CD14-positive monocyte (primary cell): ENCODE data around the gene ADCY7. TPM values are rescaled to one million over a fixed set of nuclear protein-coding genes. Genes with fewer than 3 reads are reported as not detected.

Experiments used
- DNase-seq, 3 donors: peaks; one replicate each; pipeline ENCODE4 v3.0.0-alpha.2; 2011 to 2022
- H2AFZ ChIP-seq: 2 replicates; pipeline ENCODE4 v1.6.0; 2012; ENCODE audit warnings: mild to moderate bottlenecking, low read depth, low read length, inconsistent platforms; ENCODE audit not compliant: insufficient read depth, poor library complexity, severe bottlenecking
- H3K27ac ChIP-seq, 2 donors: 1 replicate in 1 of 2; 2 replicates in 1 of 2; pipeline ENCODE4 v1.5.1; 2012 to 2013; ENCODE audit warnings: low read length in 2 of 2, control low read depth in 1 of 2, inconsistent platforms in 1 of 2, low read depth in 1 of 2, mild to moderate bottlenecking in 1 of 2
- H3K27me3 ChIP-seq, 2 donors: one replicate each; pipeline versions ENCODE4 v1.6.0 to v1.6.1; 2011 to 2013; ENCODE audit warnings: low read length in 2 of 2; ENCODE audit not compliant: control insufficient read depth in 2 of 2, insufficient read depth in 2 of 2
- H3K36me3 ChIP-seq, 2 donors: replicated peaks in 1 of 2; 1 replicate in 1 of 2; 2 replicates in 1 of 2; pipeline versions ENCODE4 v1.5.1 to v1.6.1; 2012 to 2013; ENCODE audit warnings: low read length in 2 of 2, control low read depth in 1 of 2, inconsistent platforms in 1 of 2, mild to moderate bottlenecking in 1 of 2; ENCODE audit not compliant: insufficient read depth in 2 of 2, control insufficient read depth in 1 of 2
- H3K4me1 ChIP-seq, 2 donors: 1 replicate in 1 of 2; 2 replicates in 1 of 2; pipeline versions ENCODE4 v1.5.1 to v1.6.1; 2012 to 2013; ENCODE audit warnings: low read length in 2 of 2, control low read depth in 1 of 2, inconsistent platforms in 1 of 2, mild to moderate bottlenecking in 1 of 2, moderate library complexity in 1 of 2; ENCODE audit not compliant: insufficient read depth in 2 of 2, control insufficient read depth in 1 of 2
- H3K4me2 ChIP-seq: replicated peaks from 2 replicates; pipeline ENCODE3; 2012; ENCODE audit warnings: low read length, moderate library complexity, mild to moderate bottlenecking; ENCODE audit not compliant: poor library complexity, severe bottlenecking; ENCODE audit errors: extremely low read depth
- H3K4me3 ChIP-seq, 3 experiments: fragments of 200-600 bp in 1 of 3; sonication (generic) in 1 of 3; replicated peaks in 1 of 3; 1 replicate in 2 of 3; 2 replicates in 1 of 3; pipeline ENCODE4 v1.5.1; 2011 to 2013; ENCODE audit warnings: low read length in 3 of 3, mild to moderate bottlenecking in 3 of 3, control low read depth in 2 of 3, low read depth in 2 of 3, inconsistent platforms in 1 of 3, moderate library complexity in 1 of 3
- H3K79me2 ChIP-seq: 2 replicates; pipeline ENCODE4 v1.6.0; 2012; ENCODE audit warnings: mild to moderate bottlenecking, control low read depth, inconsistent platforms, low read length, moderate library complexity; ENCODE audit not compliant: insufficient read depth
- H3K9ac ChIP-seq: 2 replicates; pipeline ENCODE4 v1.6.0; 2017; ENCODE audit warnings: low read length, mild to moderate bottlenecking; ENCODE audit not compliant: insufficient read depth, poor library complexity, severe bottlenecking
- H3K9me3 ChIP-seq, 2 donors: replicated peaks in 1 of 2; 1 replicate in 1 of 2; 2 replicates in 1 of 2; pipeline versions ENCODE4 v1.5.1 to v1.6.1; 2012 to 2013; ENCODE audit warnings: low read length in 2 of 2, control low read depth in 1 of 2; ENCODE audit not compliant: control insufficient read depth in 1 of 2, insufficient read depth in 1 of 2
- H4K20me1 ChIP-seq: 2 replicates; pipeline ENCODE4 v1.6.0; 2012; ENCODE audit warnings: mild to moderate bottlenecking, low read length, control low read depth, moderate library complexity; ENCODE audit not compliant: insufficient read depth
- H3K27ac Mint-ChIP-seq, 7 donors: one replicate each; pipeline ENCODE4 v1.8.0; 2020; ENCODE audit warnings: mild to moderate bottlenecking in 7 of 7, mixed read lengths in 7 of 7, moderate library complexity in 6 of 7, inconsistent platforms in 2 of 7
- H3K27me3 Mint-ChIP-seq, 3 donors: one replicate each; pipeline ENCODE4 v1.8.0; 2021 to 2022; ENCODE audit warnings: low read depth in 3 of 3, mild to moderate bottlenecking in 3 of 3, mixed read lengths in 3 of 3, moderate library complexity in 3 of 3, inconsistent platforms in 1 of 3
- H3K36me3 Mint-ChIP-seq, 2 donors: one replicate each; pipeline ENCODE4 v1.8.0; 2020; ENCODE audit warnings: mixed read lengths in 2 of 2, inconsistent platforms in 1 of 2, mild to moderate bottlenecking in 1 of 2
- H3K4me1 Mint-ChIP-seq: one replicate; pipeline ENCODE4 v1.8.0; 2020; ENCODE audit warnings: mild to moderate bottlenecking, mixed read lengths
- H3K4me3 Mint-ChIP-seq, 2 donors: one replicate each; pipeline ENCODE4 v1.8.0; 2020; ENCODE audit warnings: mild to moderate bottlenecking in 2 of 2, mixed read lengths in 2 of 2, moderate library complexity in 1 of 2
- H3K9me3 Mint-ChIP-seq, 7 donors: one replicate each; pipeline ENCODE4 v1.8.0; 2020 to 2022; ENCODE audit warnings: mixed read lengths in 7 of 7, mild to moderate bottlenecking in 6 of 7, moderate library complexity in 6 of 7, inconsistent platforms in 2 of 7
- CTCF ChIP-seq: fragments of 200-600 bp; IDR thresholded peaks from one replicate; pipeline ENCODE4 v1.8.0; 2022; ENCODE audit warnings: antibody characterized with exemption, mild to moderate bottlenecking
- WGBS: methylation state at CpG from one replicate; pipeline ENCODE4 v1.1.5; 2013; ENCODE audit warnings: missing lambda C conversion rate; ENCODE audit not compliant: insufficient coverage; 5-methylcytosine and 5-hydroxymethylcytosine counted together
- intact Hi-C, 2 donors: fragments of 100-400 bp; cut with micrococcal nuclease; formaldehyde crosslinking; loops; one replicate each; pipeline versions ENCODE4 v1.15.0 to v1.15.1; 2023
- polyA plus RNA-seq, 3 donors: library from polyadenylated mRNA; depleted of rRNA in 1 of 3; unstranded in 2 of 3; stranded (reverse) in 1 of 3; fragments of 300-500 nt in 2 of 3; fragments of >200 nt in 1 of 3; fragmentation: Illumina TruSeq in 2 of 3; gene quantifications; 1 replicate in 2 of 3; 2 replicates in 1 of 3; pipeline ENCODE4 v1.2.3, GENCODE V29; 2012 to 2021

ADCY7 gene
- polyA plus RNA-seq, 3 donors = 53.1 to 230 (median 91.5) TPM

DNA sequence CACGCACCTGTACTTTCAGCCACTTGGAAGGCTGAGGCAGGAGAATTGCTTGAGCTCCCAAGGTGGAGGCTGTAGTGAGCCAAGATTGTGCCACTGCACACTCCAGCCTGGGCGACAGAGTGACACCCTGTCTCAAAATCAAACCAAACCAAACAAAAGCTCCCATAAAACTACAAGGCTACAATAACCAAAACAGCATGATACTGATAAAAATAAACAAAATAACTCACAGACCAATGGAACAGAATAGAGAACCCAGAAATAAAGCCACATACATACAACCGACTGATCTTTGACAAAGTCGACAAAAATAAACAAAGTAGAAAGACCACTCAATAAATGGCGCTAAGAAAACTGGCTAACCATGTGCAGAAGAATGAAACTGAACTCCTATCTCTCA lies 65.2 kb downstream of the ADCY7 start:
- H3K4me2 ChIP-seq = no peak overlapping the region
- Mint-ChIP-seq H3K4me3 (no peak overlapping the region), H3K9me3 (no peaks in the 10 kb centered on the region), H3K4me1 (peaks cover 7% of the 10 kb centered on the region), H3K36me3 (peaks cover 63 to 70% of the 10 kb centered on the region in 2 donors), H3K27ac (peak overlapping the region in 1 of 7 donors; percentile 27), H3K27me3 (no peaks in the 10 kb centered on the region)
- no peak overlapping the region for H3K27ac ChIP-seq
- no peaks in the 10 kb centered on the region for H3K79me2 ChIP-seq
- no peaks in the 10 kb centered on the region for H4K20me1 ChIP-seq
- WGBS = 92% methylated on average over 4 of the region's 5 CpGs
- no peak for TF ChIP-seq CTCF
- intact Hi-C loops = no loop called here
- H3K4me1 ChIP-seq = no peaks in the 10 kb centered on the region
- no peak overlapping the region for H3K4me3 ChIP-seq
- H2AFZ ChIP-seq = no peak overlapping the region
- peaks cover 57 to 95% of the 10 kb centered on the region in 2 donors for H3K36me3 ChIP-seq
- no peak overlapping the region for H3K9ac ChIP-seq
- H3K9me3 ChIP-seq = no peaks in the 10 kb centered on the region
- H3K27me3 ChIP-seq = no peaks in the 10 kb centered on the region
- no peak for DNase-seq

DNA sequence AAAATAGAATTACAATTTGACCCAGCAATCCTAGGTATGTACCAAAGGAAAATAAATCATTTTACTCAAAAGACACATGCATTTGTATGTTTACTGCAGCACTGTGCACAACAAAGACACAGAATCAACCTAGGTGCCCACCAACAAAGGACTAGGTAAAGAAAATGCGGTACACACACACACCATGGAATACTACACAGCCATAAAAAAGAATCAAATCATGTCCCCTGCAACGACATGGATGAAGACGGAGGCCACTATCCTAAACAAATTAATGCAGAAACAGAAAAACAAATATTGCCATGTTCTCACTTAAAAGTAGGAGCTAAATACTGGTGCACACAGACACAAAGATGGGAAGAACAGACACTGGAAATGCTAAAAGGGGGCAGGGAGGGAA lies 66.2 kb downstream of the ADCY7 start:
- intact Hi-C loops = no loop called here
- H3K79me2 ChIP-seq = no peaks in the 10 kb centered on the region
- Mint-ChIP-seq H3K9me3 (no peaks in the 10 kb centered on the region), H3K36me3 (peaks cover 62 to 72% of the 10 kb centered on the region in 2 donors), H3K27ac (no peak overlapping the region), H3K27me3 (no peaks in the 10 kb centered on the region), H3K4me1 (peaks cover 2% of the 10 kb centered on the region), H3K4me3 (no peak overlapping the region)
- no peak for DNase-seq
- H3K27ac ChIP-seq = no peak overlapping the region
- no peak overlapping the region for H3K4me3 ChIP-seq
- H3K36me3 ChIP-seq = peaks cover 56 to 96% of the 10 kb centered on the region in 2 donors
- H3K9me3 ChIP-seq = no peaks in the 10 kb centered on the region
- no peaks in the 10 kb centered on the region for H3K27me3 ChIP-seq
- WGBS = 100% methylated on average over 1 of the region's 3 CpGs
- no peak overlapping the region for H2AFZ ChIP-seq
- no peak for TF ChIP-seq CTCF
- H3K4me2 ChIP-seq = no peak overlapping the region
- no peaks in the 10 kb centered on the region for H4K20me1 ChIP-seq
- no peaks in the 10 kb centered on the region for H3K4me1 ChIP-seq
- H3K9ac ChIP-seq = no peak overlapping the region
